Measurements from ENCODE around the gene TCOF1.

- no peak for TF ChIP-seq CTCF (IDR thresholded peaks at IDR 0.05)
- TF ChIP-seq POLR2A (IDR thresholded peaks at IDR 0.05), result no peak
Observed at GRCh38 chr5:150318613-150319483, 38.6 kb upstream of the TCOF1 start.
